ENCODE data around the gene FDX2. TPM values are rescaled to one million over a fixed set of nuclear protein-coding genes. Genes with fewer than 3 reads are reported as not detected.

The FDX2 gene
- total and polyA plus RNA-seq, 2 experiments from 2014 or later: 24.9 to 49.3 TPM

DNA sequence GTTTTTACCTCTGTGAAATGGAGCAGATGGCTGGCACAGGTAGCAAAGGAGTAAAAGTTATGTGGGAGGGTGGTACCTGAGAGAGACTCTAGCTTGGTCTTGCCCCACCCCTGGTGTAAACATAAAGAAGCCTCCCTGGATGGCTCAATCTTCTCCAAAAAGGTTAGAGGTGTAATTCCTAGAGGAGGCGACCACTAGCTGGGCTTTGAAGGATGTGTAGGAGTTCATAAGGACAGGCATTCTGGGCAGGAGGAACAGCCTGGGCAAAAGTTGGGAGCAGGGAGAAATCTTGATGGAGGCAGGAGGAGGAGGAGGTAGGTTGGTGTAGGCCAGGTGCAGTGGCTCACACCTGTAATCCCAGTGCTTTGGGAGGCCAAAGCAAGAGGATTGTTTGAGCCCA is 36.9 kb downstream of the FDX2 start:
- Histone ChIP-seq H4K20me1 (ENCODE audit: insufficient read depth, poor library complexity, severe bottlenecking) (no peaks in the 10 kb centered on the region), H3K9me2 (replicated peaks; ENCODE audit: insufficient read depth) (no peaks in the 10 kb centered on the region), H3K36me3 (replicated peaks; ENCODE audit: insufficient read depth, low read depth) (no peaks in the 10 kb centered on the region), H3K4me3 (no peak overlapping the region), H3K79me2 (no peaks in the 10 kb centered on the region), H3K4me1 (ENCODE audit: insufficient read depth) (no peaks in the 10 kb centered on the region), H3K4me2 (no peak overlapping the region), H3K27ac (no peak overlapping the region), H3K9me3 (ENCODE audit: low read depth) (no peaks in the 10 kb centered on the region), H3K27me3 (no peaks in the 10 kb centered on the region), H2AFZ (no peak overlapping the region)
- 86% methylated on average over 1 of the region's 1 CpG for WGBS (ENCODE audit: low lambda C conversion rate, missing lambda C conversion rate)
- DNase-seq (ENCODE audit: low spot score): no peak
- TF ChIP-seq EZH2 (IDR thresholded peaks at IDR 0.05; ENCODE audit: borderline replicate concordance) (no peak), EZH2phosphoT487 (IDR thresholded peaks at IDR 0.05; ENCODE audit: low read depth, severe bottlenecking, unreplicated experiment) (no peak)
- TF ChIP-seq, protein P1, sequence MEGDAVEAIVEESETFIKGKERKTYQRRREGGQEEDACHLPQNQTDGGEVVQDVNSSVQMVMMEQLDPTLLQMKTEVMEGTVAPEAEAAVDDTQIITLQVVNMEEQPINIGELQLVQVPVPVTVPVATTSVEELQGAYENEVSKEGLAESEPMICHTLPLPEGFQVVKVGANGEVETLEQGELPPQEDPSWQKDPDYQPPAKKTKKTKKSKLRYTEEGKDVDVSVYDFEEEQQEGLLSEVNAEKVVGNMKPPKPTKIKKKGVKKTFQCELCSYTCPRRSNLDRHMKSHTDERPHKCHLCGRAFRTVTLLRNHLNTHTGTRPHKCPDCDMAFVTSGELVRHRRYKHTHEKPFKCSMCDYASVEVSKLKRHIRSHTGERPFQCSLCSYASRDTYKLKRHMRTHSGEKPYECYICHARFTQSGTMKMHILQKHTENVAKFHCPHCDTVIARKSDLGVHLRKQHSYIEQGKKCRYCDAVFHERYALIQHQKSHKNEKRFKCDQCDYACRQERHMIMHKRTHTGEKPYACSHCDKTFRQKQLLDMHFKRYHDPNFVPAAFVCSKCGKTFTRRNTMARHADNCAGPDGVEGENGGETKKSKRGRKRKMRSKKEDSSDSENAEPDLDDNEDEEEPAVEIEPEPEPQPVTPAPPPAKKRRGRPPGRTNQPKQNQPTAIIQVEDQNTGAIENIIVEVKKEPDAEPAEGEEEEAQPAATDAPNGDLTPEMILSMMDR (IDR thresholded peaks at IDR 0.05; ENCODE audit: poor library complexity): no peak

DNA sequence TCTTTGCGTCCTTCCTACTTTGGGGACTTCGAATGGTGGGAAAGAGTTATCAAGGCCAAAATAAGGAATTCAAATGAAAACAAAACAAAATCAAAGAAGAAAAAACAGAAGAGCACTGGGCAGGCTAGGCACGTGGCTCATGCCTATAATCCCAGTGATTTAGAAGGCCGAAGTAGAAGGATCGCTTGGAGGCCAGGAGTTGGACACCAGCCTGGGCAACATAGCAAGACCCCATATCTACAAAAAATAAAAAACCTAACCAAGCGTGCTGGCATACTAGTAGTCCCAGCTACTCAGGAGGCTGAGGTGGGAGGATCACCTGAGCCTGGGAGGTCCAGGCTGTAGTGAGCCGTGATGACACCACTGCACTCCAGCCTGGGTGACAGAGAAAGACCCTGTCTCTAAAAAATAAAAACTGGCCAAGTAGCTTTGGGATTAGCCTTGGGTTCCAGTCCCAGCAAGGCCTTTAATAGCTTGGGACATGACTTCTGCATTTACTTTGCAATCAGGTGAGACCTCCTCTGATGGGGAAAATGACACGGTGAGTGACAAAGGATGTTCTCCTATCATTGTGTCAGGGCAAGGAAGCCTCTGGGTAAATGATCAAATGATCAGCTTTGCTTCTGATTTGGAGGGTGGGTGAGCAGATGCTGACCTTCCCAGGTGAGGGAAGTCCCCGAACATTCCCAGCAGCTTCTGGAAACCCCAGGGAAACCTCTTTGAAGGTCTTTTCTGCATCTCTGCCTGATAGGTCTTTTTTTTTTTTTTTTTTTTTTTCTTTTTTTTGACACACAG is 37.8 kb downstream of the FDX2 start:
- H3K4me1 ChIP-seq (ENCODE audit: insufficient read depth): no peaks in the 10 kb centered on the region
- 90% methylated on average over 9 of the region's 9 CpGs for WGBS (ENCODE audit: low lambda C conversion rate, missing lambda C conversion rate)
- no peak overlapping the region for H3K4me3 ChIP-seq
- no peaks in the 10 kb centered on the region for H3K9me3 ChIP-seq (ENCODE audit: low read depth)
- no peaks in the 10 kb centered on the region for H4K20me1 ChIP-seq (ENCODE audit: insufficient read depth, poor library complexity, severe bottlenecking)
- TF ChIP-seq, protein P1 (IDR thresholded peaks at IDR 0.05; ENCODE audit: poor library complexity): no peak
- no peak for TF ChIP-seq EZH2phosphoT487 (IDR thresholded peaks at IDR 0.05; ENCODE audit: low read depth, severe bottlenecking, unreplicated experiment)
- TF ChIP-seq EZH2 (IDR thresholded peaks at IDR 0.05; ENCODE audit: borderline replicate concordance): no peak
- no peak overlapping the region for H3K27ac ChIP-seq
- no peaks in the 10 kb centered on the region for H3K79me2 ChIP-seq
- H2AFZ ChIP-seq: no peak overlapping the region
- H3K9me2 ChIP-seq (replicated peaks; ENCODE audit: insufficient read depth): no peaks in the 10 kb centered on the region
- no peaks in the 10 kb centered on the region for H3K27me3 ChIP-seq
- no peak overlapping the region for H3K4me2 ChIP-seq
- no peaks in the 10 kb centered on the region for H3K36me3 ChIP-seq (replicated peaks; ENCODE audit: insufficient read depth, low read depth)
- no peak for DNase-seq (ENCODE audit: low spot score)

DNA sequence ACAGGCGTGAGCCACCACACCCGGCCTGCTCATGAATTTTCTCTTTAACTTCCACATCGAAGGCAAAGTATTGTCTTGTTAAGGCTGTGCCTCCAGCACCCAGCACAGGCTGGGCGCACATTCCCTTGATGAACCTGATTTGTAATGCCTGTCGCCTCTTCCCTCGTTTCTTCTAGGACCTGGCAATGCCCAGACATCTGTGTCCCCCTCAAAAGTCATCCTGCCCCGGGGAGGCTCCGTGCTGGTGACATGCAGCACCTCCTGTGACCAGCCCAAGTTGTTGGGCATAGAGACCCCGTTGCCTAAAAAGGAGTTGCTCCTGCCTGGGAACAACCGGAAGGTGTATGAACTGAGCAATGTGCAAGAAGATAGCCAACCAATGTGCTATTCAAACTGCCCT is 41.2 kb downstream of the FDX2 start:
- Histone ChIP-seq H3K27me3 (peaks cover 22% of the 10 kb centered on the region), H3K4me3 (no peak overlapping the region), H3K27ac (no peak overlapping the region)

More for the DNA sequence above, 41.2 kb downstream of the FDX2 start:
- H3K4me2 ChIP-seq: no peak overlapping the region
- no peaks in the 10 kb centered on the region for H3K9me3 ChIP-seq (ENCODE audit: low read depth)
- TF ChIP-seq EZH2phosphoT487 (IDR thresholded peaks at IDR 0.05; ENCODE audit: low read depth, severe bottlenecking, unreplicated experiment): no peak
- TF ChIP-seq, protein P1 (IDR thresholded peaks at IDR 0.05; ENCODE audit: poor library complexity): no peak
- no peak for TF ChIP-seq EZH2 (IDR thresholded peaks at IDR 0.05; ENCODE audit: borderline replicate concordance)
- no peaks in the 10 kb centered on the region for H3K79me2 ChIP-seq
- DNase-seq (ENCODE audit: low spot score): no peak
- H2AFZ ChIP-seq: no peak overlapping the region
- no peaks in the 10 kb centered on the region for H3K36me3 ChIP-seq (replicated peaks; ENCODE audit: insufficient read depth, low read depth)
- no peaks in the 10 kb centered on the region for H3K9me2 ChIP-seq (replicated peaks; ENCODE audit: insufficient read depth)
- no peaks in the 10 kb centered on the region for H4K20me1 ChIP-seq (ENCODE audit: insufficient read depth, poor library complexity, severe bottlenecking)
- peaks cover 11% of the 10 kb centered on the region for H3K4me1 ChIP-seq (ENCODE audit: insufficient read depth)
- 88% methylated on average over 10 of the region's 10 CpGs for WGBS (ENCODE audit: low lambda C conversion rate, missing lambda C conversion rate)
